ENCODE results near the gene SLIT1.

GRCh38 chr10:97117372-97117771, 68.4 kb downstream of the SLIT1 start:
- TF ChIP-seq EZH2 (IDR thresholded peaks at IDR 0.05; ENCODE audit: insufficient read depth, poor library complexity, severe bottlenecking) (no peak), EZH2phosphoT487 (IDR thresholded peaks at IDR 0.05; ENCODE audit: insufficient read depth, low read depth) (no peak)

All from GM23248 (cell line).